Measurements from ENCODE around the gene RTTN.
"Not testable (repeated sequence)": the region's sequence is repeated elsewhere in the genome, so short reads cannot be mapped to it uniquely, and the experiment has no call there.

The RTTN gene

GRCh38 chr18:69980982-69981804, 224.3 kb downstream of the RTTN start:
- no peak for DNase-seq (ENCODE audit: low read depth in 2 of 2)

DNA sequence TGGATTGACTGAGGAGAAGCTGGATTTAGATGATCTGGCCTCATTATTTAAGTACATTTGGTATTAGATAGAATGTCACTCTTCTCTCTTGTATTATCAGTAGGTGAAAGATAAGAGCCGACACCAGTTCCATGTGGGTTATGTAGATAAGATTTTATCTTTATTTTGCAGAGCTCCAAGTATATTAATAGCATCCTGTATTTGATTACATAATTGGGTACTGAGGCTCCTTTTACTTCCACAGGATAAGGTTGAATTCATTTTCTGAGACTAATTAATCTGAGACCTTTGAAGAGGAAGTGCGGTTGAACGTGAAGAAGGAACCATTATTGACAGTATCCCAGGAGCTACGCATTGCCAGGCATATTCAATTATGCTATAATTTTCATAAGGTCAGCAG, 225.0 kb downstream of the RTTN start:
- DNase-seq (ENCODE audit: low read depth in 2 of 2) = no peak

GRCh38 chr18:69978732-69979715, 226.5 kb downstream of the RTTN start:
- no peak for DNase-seq (ENCODE audit: low read depth in 2 of 2)

DNA sequence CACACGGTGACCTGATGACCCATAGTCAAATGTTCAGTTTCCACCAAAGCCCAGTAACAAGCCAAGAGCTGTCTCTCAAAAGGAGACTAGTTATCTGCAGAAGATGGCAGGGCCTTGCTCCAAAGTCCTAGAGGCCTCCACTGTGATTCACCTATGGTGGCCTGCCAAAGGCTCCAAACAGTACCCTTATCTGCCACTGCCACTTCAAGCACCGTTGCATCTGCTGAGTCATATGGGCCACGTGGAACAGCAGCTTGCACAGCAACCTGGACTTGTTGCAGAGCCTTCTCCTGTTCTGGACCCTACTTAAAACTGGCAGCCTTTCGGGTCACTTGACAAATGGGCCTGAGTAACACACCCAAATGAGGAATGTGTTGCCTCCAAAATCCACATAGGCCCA, 230.2 kb downstream of the RTTN start:
- DNase-seq (ENCODE audit: low read depth in 2 of 2) = not testable (repeated sequence)

DNA sequence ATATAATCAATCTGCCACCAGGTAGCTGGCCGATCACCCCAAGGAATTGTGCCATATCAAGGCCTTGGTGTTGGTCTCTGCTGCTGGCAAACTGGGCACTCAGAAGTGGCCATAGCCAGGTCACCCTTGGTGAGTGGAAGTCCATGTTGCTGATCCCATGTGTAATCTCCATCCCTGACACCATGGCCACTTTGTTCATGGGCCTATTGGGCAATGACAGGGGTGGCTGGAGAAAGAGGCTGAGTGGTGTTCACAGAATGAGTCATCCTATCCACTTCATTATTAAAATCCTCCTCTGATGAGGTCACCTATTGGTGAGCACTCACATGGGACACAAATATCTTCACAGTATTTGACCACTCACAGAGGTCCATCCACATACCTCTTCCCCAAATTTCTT, 231.1 kb downstream of the RTTN start:
- no peak for DNase-seq (ENCODE audit: low read depth in 2 of 2)

- no peak for DNase-seq (ENCODE audit: low read depth in 2 of 2)
Measured at GRCh38 chr18:69969491-69969890, 236.0 kb downstream of the RTTN start.

DNA sequence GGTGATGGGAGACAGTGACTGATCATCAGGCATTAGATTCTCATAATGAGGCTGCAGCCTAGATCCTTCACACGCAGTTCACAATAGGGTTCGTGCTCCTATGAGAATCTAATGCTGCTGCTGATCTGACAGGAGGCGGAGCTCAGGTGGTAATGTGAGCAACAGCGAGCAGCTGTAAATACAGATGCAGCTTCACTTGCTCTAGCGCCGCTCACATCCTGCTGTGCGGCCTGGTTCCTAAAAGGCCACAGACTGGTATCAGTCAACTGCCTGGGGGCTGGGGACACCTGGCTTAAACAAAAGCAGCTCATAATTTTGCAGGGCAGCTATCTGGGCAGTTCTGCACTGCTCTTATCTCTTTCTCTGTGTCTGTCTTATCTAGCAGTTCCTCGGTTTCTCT, 237.4 kb downstream of the RTTN start:
- no peak for DNase-seq (ENCODE audit: low read depth in 2 of 2)

- DNase-seq (ENCODE audit: low read depth in 2 of 2) = no peak
Measured at GRCh38 chr18:69963196-69963595, 242.3 kb downstream of the RTTN start.

DNA sequence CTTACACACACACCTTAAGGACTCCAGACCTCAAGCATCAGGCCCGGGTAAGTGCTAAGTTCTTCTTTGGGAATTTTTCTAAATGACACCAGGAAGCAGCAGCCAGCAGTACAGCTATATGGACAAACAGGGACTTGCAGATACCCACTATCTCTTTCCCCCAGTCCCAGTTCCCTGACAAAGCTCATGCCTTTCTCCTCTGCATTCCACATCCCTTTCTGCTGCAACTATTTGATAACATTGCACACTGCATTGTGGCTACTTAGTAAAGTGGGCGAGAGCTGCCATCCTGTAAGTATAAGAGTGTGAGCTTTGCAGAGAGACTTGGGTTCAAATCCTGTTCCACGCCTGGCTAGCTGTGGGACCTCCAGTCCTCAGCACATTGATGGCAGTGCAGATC, 243.8 kb downstream of the RTTN start:
- DNase-seq (ENCODE audit: low read depth in 2 of 2) = no peak

DNA sequence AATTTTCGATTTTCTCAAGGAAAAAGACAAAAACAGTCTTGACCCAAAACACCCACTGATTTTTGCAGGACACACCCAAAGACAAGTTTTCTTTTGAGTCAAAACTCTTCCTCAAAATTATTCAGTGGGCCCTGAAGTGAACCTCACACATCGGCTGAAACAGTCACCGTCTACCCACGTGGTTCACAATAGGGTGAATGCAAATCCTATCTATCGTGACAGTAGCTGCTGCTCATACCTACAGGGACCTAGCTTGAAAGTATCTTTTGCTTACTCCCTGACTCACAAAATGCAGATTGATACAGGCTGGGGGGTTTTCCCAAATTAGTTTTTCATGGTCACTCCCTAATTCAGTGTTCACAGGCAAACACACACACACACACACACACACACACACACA, 247.1 kb downstream of the RTTN start:
- no peak for DNase-seq (ENCODE audit: low read depth in 2 of 2)

DNA sequence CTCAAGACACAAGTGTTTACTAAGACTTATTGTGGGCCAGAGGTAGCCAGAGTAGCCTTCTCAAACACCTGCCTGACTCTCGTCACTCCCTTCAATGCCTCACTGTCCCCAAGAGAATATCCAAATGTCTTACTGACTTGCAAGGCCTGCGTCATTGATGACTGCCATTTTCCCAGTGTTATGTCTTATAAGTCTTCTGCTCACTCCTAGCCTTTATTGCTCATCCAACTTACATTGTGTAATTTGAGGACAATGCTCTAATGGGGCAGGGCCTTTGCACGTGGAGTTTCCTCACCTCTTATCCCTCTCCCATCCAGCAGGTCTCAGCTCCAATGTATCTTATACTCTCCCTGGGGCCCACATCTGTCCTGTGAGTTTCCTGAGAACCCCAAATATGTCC, 247.7 kb downstream of the RTTN start:
- no peak for DNase-seq (ENCODE audit: low read depth in 2 of 2)

DNA sequence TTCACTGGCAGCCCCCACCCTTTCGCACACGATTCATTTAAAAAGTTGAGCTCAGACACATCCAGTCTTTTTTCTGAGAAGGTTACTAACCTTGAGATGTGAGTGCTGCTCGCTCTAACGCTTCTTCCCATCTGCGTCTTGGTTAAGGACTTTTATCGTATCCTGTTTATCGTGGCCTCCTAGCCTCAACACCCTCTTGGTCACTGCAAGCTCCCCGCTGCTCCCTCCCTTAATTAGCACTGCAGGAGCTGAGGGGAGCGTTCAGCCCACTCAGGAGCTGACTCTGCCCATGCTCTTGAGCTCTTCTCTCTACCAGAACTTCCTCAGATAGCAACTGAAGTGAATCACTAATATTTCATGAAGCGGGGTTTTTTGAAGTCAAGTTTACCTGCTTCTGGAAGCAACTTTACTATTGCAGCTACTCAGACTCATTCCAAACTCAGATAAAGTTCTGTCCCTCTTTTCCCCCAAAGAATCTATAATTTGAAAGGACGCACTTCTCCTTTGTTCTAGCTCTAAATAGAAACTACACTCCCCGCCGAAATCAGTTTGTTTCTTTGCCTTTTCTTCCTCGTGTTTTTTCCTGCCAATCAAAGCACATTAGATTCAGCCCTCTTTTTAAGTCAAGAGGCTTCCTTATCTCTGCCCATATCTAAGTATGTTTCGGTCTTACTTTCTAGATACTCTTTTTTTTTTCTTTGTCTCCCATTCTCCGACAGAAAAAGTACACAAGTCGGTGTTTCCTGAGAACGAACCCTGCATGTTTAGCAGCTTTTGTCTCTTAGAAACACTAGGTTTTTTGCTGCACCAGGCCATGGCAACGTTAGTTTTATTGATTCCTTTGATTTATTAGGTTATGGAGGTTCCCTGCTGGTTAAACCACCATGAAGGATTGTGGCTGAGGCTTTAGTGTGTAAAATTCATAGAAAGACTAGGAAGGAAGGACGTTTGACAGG, 248.5 kb downstream of the RTTN start:
- DNase-seq (ENCODE audit: low read depth in 2 of 2) = no peak

GRCh38 chr18:69956057-69956456, 249.4 kb downstream of the RTTN start:
- DNase-seq (ENCODE audit: low read depth in 2 of 2) = no peak

DNA sequence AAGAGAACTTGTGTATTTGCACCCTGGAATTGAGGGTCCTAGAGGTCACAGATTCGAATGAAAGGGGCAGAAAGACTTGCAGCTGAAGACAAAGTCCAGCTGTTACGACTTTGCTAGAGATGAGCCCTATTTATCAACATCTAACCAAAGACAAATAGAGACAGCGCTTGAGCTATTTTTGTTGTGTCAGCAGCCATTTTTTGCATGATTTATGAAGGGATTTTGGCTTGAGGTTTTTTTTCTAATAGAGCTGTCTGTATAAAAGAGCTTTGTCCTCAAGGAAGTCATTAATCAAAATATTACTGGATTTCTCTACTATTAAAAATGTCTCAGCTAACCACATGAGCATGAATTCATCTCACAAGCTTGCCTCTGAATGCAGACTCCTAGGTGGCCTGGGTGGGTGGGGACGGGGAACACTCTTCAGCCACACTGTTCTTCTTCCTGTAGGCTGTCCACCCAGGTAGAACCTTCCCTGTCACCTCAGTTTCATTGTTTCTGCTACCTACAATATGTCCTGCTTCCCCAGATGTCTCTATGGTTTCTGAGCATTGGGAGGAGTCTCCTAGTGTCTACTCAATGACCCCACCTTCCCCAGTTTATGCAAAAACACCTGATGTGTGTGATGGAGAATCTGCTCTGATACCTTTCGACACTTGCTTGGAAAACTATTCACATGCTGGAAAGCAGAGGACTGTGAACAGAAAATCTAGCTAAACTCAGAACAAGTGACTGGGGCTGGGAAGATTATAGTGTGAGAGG, 250.6 kb downstream of the RTTN start:
- no peak for DNase-seq (ENCODE audit: low read depth in 2 of 2)

DNA sequence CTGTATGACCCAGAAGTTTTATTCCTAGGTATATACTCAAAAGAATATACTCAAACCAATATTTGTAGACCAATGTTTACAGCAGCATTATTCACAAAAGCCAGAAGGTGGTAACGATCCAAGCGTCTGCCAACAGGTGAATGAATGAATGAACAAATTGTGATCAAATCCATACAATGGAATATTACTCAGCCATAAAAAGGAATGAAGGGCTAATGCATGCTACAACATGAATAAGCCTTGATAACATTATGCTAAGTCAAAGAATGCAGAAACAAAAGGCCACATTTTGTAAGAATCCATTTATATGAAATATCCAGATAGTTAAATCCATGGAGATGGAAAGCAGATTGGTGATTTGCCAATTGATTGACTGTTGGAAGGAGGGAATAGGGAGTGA, 252.3 kb downstream of the RTTN start:
- DNase-seq (ENCODE audit: low read depth in 2 of 2) = no peak

Measured in stimulated activated CD8-positive, alpha-beta memory T cell treated with anti-CD3 and anti-CD28 coated beads, Interleukin-2, amount 100 ng/mL, for 1 hour (primary cell).